ENCODE results near the gene CPTP.
"Not testable (repeated sequence)": the region's sequence is repeated elsewhere in the genome, so short reads cannot be mapped to it uniquely, and the experiment has no call there.

The CPTP gene

DNA sequence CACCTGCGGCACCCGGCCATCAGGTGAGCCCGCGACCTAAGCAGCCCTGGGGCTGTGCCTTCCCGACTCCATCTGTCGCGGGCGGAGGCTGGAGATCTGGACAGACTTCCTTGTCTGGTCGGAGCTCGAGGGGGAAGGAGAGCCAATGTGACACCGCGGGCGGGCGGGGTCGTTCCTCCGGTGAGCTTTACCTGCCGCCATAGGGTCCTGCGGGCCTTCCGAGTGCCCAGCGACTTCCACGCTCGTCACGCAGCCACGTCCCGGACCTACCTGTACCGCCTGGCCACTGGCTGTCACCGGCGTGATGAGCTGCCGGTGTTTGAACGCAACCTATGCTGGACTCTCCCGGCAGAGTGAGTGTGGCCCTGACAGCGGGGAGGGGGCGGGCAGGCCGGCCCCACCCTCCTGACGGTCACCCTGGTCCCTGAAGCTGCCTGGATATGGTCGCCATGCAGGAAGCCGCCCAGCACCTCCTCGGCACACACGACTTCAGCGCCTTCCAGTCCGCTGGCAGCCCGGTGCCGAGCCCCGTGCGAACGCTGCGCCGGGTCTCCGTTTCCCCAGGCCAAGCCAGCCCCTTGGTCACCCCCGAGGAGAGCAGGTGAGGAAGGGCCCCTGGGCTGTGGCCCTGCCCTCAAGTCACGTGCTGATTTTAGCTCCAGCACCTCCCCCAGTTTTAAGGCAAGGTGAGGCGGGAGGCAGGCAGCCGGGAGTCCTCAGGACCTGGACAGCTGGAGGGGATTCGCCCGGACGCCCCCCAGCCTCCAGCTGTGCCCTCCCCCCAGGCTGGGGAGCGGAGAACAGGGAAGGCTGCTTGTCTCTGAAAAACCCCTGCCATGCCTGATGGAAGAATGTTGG is 15.1 kb upstream of the CPTP start:
- Mint-ChIP-seq H3K9me3 (no peaks in the 10 kb centered on the region), H3K36me3 (peaks cover 2% of the 10 kb centered on the region), H3K27me3 (no peaks in the 10 kb centered on the region), H3K4me3 (peak overlapping the region; percentile 80), H3K4me1 (peaks cover 15% of the 10 kb centered on the region), H3K27ac (no peak overlapping the region)

DNA sequence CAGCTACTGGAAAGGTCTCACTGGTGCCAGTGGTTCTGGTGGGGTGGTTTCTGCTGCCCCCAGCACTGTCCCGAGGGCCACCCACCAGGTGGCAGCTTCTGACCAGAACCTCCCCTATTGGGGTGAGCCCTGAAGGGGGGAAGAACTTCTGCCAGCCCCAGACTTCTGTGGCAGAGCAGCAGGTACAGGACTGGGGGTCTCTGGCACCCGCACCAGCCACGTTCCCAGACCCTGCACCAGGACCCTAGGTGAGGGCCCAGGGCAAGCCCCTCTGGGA is 14.6 kb upstream of the CPTP start:
- Mint-ChIP-seq H3K36me3 (peaks cover 3% of the 10 kb centered on the region), H3K4me1 (peaks cover 15% of the 10 kb centered on the region), H3K9me3 (no peaks in the 10 kb centered on the region), H3K27me3 (no peaks in the 10 kb centered on the region), H3K4me3 (peak overlapping the region; percentile 80), H3K27ac (no peak overlapping the region)

DNA sequence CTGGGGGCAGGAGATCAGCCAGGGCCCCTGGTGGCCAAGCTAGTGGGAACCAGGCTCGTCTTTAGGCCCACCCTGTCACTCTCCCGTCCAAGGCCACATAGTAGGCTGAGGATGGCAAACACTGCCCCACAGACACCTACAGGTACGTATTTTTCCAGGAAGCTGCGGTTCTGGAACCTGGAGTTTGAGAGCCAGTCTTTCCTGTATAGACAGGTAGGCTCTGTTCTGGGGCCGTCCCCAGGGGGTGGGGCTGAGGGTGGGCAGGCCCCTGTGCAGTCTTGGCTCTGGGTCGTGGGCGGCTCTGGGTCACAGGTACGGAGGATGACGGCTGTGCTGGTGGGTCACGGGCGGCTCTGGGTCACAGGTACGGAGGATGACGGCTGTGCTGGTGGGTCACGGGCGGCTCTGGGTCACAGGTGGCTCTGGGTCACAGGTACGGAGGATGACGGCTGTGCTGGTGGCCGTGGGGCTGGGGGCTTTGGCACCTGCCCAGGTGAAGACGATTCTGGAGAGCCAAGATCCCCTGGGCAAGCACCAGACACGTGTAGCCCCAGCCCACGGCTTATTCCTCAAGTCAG is 14.0 kb upstream of the CPTP start:
- no peaks in the 10 kb centered on the region for H3K9me3 Mint-ChIP-seq
- H3K4me1 Mint-ChIP-seq: peaks cover 15% of the 10 kb centered on the region
- H3K36me3 Mint-ChIP-seq: peaks cover 3% of the 10 kb centered on the region
- H3K27ac Mint-ChIP-seq: no peak overlapping the region
- peak overlapping the region; percentile 61 for H3K4me3 Mint-ChIP-seq
- no peaks in the 10 kb centered on the region for H3K27me3 Mint-ChIP-seq

DNA sequence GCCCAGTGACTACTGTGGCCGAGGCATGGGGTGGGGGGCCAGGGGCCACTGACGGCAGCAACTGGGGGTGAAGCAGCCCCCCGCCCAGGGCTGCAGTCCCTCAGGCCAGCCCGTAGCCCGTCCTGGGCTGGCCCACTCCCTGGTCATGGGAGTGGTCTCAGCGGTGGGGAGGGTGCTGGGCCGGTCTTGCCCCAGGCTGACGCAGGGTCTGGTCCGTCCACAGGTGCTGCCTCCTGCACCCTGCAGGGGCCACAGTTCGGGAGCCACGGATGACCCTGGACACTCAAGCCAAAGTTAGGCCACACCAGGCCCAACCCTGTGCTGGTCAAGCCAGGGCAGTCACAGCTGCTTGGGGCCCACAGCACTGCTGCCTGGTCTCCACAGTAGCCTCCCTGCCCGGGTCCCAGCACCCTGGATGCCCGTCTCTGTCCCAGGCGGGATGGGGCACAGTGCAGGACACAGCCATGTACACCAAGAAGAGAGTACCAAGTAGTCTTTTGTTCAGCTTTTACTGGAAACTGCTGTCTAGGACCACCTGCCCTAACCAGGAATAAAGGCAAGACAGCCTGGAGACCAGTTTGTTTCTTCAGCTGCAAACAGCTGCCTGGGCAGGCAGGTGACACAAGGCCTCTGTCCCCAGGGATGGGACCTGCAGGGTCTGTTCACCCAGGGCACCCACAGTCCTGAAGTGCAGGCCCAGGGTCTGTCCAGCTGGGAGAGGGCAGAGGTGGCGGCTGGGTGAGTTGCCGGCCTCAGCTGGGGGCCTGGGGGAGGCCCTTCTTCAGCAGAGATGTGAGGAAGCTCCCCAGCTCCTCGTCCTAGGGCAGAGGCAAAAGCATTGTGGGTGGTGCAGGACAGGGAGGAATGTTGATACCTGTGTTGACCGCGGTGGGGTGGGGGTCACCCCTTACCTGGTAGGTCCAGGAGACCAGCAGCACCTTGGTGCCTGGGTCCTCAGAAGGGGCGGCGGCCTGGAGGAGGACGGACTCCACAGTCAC is 13.2 kb upstream of the CPTP start:
- Mint-ChIP-seq H3K9me3 (no peaks in the 10 kb centered on the region), H3K36me3 (peaks cover 3% of the 10 kb centered on the region), H3K27ac (no peak overlapping the region), H3K4me1 (peaks cover 8% of the 10 kb centered on the region), H3K27me3 (no peaks in the 10 kb centered on the region), H3K4me3 (no peak overlapping the region)

DNA sequence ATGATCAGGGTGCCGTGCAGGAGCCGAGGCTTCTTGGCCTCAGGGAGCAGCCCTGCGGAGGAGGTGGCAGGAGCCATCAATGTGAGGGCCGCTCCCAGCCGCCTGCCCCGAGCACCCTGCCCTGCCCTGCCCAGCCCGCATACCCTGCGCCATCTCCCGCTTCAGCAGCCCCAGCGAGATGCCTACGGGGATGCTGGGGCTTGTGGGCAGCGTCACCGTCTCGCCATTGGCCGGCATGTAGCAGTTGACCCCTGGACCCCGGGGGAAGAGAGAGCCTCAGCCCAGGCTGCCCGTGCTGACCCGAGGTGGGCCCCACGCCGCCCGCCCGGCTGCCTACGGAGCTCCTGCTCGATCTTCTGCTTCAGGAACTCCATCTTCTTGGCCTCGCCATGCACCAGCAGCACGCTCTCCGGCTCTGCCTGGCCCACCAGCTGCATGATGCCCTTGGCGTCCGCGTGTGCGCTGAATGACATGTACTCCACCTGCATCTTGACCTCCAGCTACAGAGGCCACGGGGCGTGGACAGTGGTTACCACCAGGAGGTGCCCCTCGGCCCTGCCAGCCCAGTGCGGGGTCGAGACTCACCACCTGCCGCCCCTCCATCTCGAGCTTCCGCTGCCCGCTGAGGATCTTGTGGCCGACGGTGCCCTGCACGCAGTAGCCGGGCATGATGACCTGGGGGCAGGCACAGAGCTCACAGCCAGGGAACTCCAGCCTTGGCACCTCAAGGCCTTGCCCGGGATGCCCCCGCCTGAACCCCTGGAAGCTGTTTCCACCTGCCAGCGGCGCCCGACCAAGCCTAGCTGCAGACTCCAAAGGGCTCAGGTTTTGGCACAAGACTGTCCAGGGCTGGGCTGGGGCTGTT is 11.9 kb upstream of the CPTP start:
- Mint-ChIP-seq H3K9me3 (no peaks in the 10 kb centered on the region), H3K36me3 (peaks cover 6% of the 10 kb centered on the region), H3K27ac (no peak overlapping the region), H3K4me3 (no peak overlapping the region), H3K4me1 (no peaks in the 10 kb centered on the region), H3K27me3 (no peaks in the 10 kb centered on the region)

DNA sequence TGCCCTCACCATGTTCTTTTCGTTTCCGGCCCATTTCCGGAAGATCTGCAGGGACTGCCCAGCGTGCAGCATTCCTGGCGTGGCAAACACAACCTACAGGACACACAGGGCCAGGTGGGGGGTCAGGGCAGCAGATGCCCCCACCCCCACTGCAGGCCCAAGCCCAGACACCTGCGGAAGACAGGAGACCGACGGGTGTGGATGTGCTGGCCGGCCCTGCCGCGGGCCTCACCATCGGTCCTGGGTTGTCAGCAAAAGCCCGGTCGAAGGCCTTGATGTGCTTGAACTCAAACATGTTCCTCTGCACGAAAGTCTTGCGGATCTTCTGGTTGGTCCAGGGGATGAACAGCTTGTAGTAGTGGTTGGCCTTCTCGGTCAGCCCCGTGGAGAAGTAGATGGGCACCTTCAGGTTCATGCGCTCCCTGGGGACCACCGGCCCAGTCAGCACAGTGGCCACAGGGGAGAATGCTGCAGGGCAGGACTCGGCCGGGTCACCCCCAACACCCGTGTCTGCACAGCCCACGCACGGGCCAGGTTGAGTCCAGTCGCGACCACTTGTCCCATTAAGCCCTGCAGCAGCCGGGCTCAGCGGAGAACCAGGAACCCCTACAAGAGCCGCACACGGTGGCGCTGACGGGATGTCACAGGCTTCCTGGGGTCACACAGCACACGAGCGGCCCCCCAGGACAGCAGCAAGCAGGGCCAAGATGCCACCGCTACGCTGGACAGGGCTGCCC is 10.9 kb upstream of the CPTP start:
- Mint-ChIP-seq H3K4me1 (no peaks in the 10 kb centered on the region), H3K27ac (no peak overlapping the region), H3K4me3 (no peak overlapping the region), H3K36me3 (peaks cover 6% of the 10 kb centered on the region), H3K27me3 (no peaks in the 10 kb centered on the region), H3K9me3 (no peaks in the 10 kb centered on the region)

DNA sequence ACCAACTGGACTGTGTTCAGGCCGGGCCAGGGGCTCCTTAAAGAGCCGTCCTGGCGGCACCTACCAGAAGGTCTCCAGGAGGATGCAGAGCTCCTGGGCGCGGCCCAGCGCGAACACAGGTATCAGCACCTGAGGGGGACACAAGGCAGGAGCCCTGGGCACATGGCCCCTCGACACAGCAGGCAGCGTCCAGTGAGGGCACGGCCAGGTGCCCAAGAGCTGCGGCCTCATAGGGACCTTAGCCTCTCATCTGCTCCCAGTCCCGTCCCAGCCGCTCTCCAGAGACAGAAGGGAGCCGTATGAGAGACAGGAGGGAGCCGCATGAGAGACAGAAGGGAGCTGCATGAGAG is 10.4 kb upstream of the CPTP start:
- Mint-ChIP-seq H3K27me3 (no peaks in the 10 kb centered on the region), H3K4me3 (no peak overlapping the region), H3K4me1 (no peaks in the 10 kb centered on the region), H3K36me3 (peaks cover 6% of the 10 kb centered on the region), H3K9me3 (no peaks in the 10 kb centered on the region), H3K27ac (no peak overlapping the region)

DNA sequence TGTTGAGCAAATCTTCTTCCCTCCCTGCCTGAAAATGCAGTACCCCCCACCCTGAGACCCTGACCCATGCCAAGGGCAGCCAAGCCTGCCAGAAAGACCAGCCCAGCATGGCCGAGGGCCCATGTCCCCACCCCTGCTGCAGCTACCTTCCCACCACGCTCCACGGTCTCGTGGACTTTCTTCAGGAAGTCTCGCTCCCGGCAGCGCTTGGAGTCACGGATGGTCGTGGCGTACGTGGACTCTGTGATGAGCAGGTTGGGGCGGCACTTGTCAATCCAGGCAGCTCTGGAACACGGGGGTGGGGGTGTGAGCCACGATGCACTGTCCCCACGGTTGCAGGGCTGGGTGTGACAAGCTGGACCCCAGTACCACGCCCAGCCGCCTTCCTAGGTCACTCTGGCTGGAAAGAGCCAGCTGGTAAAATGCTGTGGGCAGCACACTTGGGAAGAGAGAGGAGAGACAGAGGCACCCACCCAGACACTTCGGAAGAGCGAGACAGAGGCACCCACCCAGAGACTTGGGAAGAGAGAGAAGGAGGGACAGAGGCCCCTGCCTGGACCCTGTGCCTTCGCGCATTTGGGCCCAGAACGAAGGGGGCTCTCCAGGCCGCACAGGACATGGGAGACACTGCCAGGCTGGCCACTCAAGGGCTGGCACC is 9.8 kb upstream of the CPTP start:
- peaks cover 7% of the 10 kb centered on the region for H3K36me3 Mint-ChIP-seq
- no peaks in the 10 kb centered on the region for H3K9me3 Mint-ChIP-seq
- H3K4me3 Mint-ChIP-seq: no peak overlapping the region
- H3K4me1 Mint-ChIP-seq: no peaks in the 10 kb centered on the region
- no peak overlapping the region for H3K27ac Mint-ChIP-seq
- no peaks in the 10 kb centered on the region for H3K27me3 Mint-ChIP-seq

DNA sequence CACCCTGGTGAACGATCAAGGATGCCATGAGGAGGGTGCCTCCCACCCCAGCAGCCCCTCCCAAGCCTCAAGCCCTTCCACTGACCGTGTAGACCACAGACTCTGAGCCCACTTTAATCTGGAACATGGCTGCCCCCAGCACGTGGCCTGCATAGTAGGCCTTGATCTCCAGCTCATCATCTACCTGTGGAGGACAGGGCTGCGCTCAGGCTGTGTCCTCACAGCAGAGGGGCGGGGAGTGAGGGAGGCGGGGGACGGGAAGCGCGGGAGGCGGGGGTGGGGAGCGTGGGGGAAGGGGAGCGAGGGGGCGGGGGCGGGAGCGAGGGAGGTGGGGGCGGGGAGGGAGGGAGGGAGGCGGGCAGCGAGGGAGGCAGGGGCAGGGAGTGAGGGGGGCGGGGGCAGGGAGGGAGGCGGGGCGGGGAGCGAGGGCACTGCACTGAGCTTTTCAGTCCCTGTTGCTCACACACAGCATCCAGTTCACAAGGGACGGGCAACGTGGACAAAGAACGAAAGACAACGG is 9.1 kb upstream of the CPTP start:
- H3K27me3 Mint-ChIP-seq: no peaks in the 10 kb centered on the region
- H3K4me3 Mint-ChIP-seq: no peak overlapping the region
- H3K36me3 Mint-ChIP-seq: peaks cover 7% of the 10 kb centered on the region
- no peaks in the 10 kb centered on the region for H3K4me1 Mint-ChIP-seq
- no peaks in the 10 kb centered on the region for H3K9me3 Mint-ChIP-seq
- no peak overlapping the region for H3K27ac Mint-ChIP-seq

DNA sequence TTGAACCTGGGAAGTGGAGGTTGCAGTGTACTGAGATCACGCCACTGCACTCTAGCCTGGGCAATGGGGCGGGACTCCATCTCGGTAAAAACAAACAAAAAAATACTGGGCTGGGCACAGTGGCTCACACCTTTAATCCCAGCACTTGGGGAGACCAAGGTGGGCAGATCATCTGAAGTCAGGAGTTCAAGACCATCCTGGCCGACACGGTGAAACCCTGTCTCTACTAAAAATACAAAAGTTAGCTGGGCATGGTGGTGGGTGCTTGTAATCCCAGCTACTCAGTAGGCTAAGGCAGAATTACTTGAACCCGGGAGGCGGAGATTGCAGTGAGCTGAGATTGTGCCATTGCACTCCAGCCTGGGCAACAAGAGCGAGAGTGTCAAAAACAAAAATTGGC is 8.4 kb upstream of the CPTP start:
- not testable (repeated sequence) for H3K4me1 Mint-ChIP-seq, H3K27me3 Mint-ChIP-seq, H3K27ac Mint-ChIP-seq, H3K4me3 Mint-ChIP-seq, H3K9me3 Mint-ChIP-seq, H3K36me3 Mint-ChIP-seq

DNA sequence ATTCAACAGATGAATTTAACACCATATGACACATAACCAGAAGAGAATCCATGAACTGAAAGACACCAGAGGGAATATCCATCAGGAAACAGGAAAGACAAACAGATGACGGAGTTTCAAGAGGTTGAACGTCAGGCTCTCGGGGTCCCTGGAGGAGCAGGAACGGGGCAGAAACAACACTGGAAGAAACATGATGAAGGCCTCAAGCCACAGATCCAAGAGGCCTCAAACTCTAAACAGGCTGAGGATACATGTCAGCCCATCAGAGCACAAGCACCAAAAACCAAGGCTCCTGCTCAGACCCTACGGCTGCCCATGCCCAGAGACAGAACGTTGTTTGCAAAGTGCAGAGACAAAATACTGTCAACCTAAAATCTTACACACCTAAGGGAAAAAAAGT is 7.2 kb upstream of the CPTP start:
- Mint-ChIP-seq H3K27ac (no peak overlapping the region), H3K4me3 (no peak overlapping the region), H3K9me3 (no peaks in the 10 kb centered on the region), H3K4me1 (peaks cover 5% of the 10 kb centered on the region), H3K36me3 (peaks cover 9% of the 10 kb centered on the region), H3K27me3 (no peaks in the 10 kb centered on the region)

DNA sequence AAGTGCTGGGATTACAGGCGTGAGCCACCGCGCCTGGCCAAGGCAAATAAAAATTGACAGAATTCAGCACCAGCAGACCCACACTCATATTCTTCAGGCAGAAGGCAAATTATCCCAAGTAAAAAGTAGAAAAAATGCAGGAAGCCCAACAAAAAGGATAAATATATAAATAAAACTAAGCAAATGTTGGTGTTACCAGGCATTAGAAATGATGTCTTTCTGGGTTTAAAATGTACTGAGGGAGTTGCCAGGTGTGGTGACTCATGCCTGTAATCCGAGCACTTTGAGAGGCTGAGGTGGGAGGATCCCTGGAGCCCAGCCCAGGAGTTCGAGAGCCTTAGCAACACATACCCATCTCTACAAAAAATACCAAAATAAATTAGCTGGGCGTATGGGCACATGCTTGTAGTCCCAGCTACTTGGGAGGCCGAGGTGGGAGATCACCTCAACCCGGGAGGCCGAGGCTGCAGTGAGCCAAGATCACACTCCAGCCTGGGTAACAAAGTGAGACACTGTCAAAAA is 6.4 kb upstream of the CPTP start:
- H3K27ac Mint-ChIP-seq: no peak overlapping the region

DNA sequence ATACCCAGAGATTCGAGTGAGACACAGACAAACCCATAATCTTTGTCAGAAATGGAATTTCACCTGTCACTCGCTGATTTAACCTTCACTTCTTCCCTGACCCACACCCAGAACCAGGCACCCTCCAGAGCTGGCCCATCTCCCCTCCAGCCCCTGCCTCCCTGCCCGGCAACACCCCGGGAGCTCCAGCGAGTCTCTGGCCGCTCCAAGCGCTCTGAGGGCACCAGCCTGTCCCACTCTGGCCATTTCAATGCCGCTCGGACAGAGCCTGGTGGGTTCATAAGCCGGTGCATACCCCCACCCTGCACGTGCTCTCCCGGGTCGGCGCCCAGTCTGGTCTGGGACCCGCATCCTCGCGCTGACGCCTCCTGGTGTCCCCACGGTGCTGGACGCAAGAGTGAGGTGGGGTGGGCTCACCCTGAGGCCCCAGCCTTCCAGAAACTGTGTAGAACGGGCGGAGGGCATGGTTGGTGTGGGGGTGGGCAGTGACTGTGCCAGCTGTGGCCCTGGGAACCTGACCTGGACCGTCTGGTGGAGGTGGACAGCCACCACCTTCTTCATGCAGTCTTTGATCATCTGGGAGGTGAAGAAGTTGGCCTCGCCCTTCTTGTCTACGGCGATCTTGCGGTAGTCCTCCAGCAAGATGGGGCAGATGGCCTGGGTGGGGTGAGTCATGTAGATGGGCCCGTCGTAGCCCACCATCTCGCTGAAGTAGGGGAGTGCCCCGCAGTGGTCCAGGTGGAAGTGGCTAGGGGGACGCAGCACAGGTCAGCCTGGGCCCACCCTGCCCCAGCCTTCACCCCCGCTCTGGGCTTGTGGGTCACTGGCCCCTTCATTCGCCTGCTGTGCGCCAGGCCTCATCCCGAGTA is 5.6 kb upstream of the CPTP start:
- H3K4me1 Mint-ChIP-seq: peaks cover 16% of the 10 kb centered on the region
- no peak overlapping the region for H3K27ac Mint-ChIP-seq
- H3K27me3 Mint-ChIP-seq: no peaks in the 10 kb centered on the region
- H3K4me3 Mint-ChIP-seq: no peak overlapping the region
- no peaks in the 10 kb centered on the region for H3K9me3 Mint-ChIP-seq
- H3K36me3 Mint-ChIP-seq: peaks cover 8% of the 10 kb centered on the region

More for the DNA sequence above, 6.4 kb upstream of the CPTP start:
- H3K36me3 Mint-ChIP-seq: peaks cover 9% of the 10 kb centered on the region
- H3K4me1 Mint-ChIP-seq: peaks cover 11% of the 10 kb centered on the region
- H3K4me3 Mint-ChIP-seq: no peak overlapping the region
- no peaks in the 10 kb centered on the region for H3K27me3 Mint-ChIP-seq
- H3K9me3 Mint-ChIP-seq: no peaks in the 10 kb centered on the region
